Renal cortical epithelial cell (primary cell): Measurements from ENCODE around the gene OR6Q1. TPM values are rescaled to one million over a fixed set of nuclear protein-coding genes. Genes with fewer than 3 reads are reported as not detected.
"Not testable (repeated sequence)": the region's sequence is repeated elsewhere in the genome, so short reads cannot be mapped to it uniquely, and the experiment has no call there.

Experiments
- DNase-seq: peaks from one replicate; pipeline ENCODE4 v3.0.0-alpha.2; 2011; ENCODE audit warnings: low read depth
- total RNA-seq: library from RNA; depleted of rRNA; stranded (reverse); fragments of >200 nt; gene quantifications from 2 replicates; pipeline ENCODE4 v1.2.3, GENCODE V29; 2014

The OR6Q1 gene, protein sequence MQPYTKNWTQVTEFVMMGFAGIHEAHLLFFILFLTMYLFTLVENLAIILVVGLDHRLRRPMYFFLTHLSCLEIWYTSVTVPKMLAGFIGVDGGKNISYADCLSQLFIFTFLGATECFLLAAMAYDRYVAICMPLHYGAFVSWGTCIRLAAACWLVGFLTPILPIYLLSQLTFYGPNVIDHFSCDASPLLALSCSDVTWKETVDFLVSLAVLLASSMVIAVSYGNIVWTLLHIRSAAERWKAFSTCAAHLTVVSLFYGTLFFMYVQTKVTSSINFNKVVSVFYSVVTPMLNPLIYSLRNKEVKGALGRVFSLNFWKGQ
- not detected in 2 replicates for total RNA-seq

DNA sequence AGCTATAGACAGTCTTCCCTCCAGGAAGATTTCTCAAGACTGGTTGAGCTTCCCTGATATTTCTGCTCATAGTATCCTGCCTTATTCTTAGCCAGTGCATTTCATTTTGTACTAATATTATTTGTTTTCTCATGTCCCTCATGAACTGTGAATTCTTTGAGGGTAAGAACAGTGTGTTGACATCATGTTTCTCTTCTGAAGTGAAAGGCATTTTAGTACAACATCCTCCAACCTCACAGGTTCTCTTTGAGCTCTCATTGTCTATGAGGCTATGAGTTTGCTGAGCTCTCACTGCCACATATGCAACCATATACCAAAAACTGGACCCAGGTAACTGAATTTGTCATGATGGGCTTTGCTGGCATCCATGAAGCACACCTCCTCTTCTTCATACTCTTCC is at the start of gene OR6Q1:
Gene OR6Q1 (plus strand): TSS at position 301 of the 400 bp plus-strand sequence. CDS start 0 bp downstream, at position 301.
- no peak for DNase-seq

DNA sequence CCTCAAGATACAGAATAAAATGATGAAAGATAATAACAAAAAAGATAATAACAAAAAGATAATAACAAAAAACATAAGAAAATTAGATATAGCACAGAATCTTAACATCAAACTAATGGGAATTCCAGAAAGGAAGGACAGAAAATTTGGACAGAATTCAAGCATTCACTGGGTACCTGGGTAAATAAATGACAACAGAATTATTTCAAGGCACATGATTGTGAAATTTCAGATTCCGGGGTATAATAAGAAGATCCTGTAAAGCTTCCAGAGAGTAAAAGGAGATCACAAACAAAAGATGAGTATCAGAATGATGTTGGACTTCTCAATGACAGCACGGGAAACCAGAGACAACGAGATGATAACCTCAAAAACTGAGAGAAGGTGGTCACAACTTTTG is 49.2 kb upstream of the OR6Q1 start:
- peak; percentile 61 for DNase-seq

DNA sequence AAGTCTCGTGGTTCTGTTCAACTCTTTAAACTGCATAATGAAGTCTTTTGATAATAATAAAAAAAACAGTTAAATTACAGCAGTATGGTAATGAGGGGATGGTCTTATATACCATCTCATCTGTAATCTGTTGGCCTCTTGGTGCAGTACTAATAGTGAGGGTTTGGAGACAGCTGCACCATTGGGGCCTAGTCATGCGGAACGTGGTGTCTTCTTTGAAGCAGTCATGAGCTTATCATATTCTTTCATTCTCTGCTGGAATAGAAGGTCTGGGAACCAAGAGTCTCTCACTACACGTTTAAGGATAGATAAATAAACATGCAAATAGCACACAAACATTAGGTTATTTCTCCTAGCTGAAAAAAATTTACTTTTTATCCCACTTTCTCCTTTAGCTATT is 48.0 kb upstream of the OR6Q1 start:
- peak; percentile 52 for DNase-seq

DNA sequence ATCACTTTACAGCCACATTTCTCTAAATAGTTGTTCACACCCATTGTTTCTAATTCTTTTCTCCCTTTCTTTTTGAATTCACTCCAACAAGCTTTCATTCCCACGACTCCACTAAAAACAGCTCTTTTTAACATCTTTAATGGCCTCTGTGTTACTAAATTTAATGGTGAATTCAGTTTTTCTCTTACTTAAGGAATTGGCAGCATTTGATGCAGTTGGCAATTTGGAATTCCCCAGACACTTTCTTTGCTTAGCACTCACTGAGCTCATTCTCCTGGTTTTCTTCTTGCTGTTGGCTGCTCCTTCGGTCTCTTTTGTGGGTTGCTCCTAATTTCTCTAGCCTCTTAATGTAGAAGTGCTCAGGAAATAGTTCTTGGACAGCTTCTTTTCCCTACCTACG is 47.6 kb upstream of the OR6Q1 start:
- DNase-seq = peak; percentile 19

DNA sequence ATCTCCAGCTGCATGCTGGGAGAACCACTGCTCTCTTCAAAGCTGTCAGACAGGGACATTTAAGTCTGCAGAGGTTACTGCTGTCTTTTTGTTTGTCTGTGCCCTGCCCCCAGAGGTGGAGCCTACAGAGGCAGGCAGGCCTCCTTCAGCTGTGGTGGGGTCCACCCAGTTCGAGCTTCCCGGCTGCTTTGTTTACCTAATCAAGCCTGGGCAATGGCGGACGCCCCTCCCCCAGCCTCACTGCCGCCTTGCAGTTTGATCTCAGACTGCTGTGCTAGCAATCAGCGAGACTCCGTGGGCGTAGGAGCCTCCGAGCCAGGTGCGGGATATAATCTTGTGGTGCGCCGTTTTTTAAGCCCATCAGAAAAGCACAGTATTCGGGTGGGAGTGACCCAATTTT is 31.2 kb upstream of the OR6Q1 start:
- not testable (repeated sequence) for DNase-seq

DNA sequence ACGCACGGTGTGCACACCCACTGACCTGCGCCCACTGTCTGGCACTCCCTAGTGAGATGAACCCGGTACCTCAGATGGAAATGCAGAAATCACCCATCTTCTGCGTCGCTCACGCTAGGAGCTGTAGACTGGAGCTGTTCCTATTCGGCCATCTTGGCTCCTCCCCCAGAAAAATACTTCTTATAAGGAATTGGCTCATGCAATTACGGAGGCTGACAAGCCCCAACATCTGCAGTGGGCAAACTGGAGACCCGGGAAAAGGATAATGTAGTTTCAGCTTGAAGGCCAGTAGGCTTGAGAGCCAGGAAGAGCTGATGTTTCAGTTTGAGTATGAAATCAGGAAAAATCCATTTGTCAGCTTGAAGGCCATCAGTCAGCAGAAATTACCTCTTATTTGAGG is 30.7 kb upstream of the OR6Q1 start:
- not testable (repeated sequence) for DNase-seq

DNA sequence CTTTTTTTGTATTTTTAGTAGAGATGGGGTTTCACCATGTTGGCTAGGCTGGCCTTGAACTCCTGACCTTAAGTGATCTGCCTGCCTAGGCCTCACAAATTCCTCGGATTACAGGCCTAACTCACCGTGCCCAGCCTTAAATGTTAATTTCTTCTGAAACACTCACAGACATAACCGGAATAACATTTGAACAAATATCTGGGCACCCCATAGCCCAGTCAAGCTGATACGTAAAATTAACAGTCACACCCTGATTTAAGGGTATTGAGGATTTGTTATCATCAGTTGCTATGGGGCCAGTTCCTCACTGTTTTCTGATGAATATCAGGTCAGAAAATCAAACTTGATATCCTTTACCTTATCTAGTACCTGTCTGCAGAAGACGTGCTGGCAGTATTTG is 30.1 kb upstream of the OR6Q1 start:
- no peak for DNase-seq

DNA sequence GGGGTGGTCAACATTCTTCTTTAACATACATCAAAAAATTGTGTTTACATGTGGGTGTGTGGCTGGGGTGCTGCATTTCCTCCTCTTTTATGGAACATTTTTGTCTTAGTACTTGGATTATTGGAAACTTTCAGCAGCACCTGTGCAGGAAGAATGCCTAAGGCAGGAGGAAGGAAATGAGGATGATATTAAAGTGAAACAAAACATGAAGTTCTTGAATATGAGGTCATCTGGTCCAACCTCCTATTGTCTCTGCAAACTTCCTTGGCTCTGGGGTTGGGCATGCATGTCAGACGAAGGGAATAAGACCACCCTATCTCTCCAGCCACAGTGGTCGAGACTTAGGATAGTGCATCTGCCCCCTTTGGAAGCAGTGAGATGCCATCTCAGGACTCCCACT is 27.7 kb upstream of the OR6Q1 start:
- DNase-seq = no peak

DNA sequence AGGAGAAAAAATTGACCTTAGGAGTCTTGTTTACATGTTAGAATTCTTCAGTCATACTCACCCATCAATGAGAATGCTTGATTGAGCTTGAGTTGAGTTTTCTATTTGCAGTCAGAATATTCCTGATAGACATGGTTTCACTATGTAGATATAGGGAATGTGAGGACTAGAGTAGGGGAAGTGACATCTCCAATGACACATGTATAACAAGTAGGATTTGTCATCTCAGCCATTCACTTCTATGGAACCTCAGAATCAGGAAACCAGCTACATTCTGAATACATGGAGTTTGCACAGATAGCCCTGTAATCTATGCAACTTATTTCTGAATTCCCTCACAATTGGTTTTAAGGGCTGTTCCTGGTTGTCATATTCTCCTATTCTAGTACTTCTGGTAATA is 27.2 kb upstream of the OR6Q1 start:
- no peak for DNase-seq

DNA sequence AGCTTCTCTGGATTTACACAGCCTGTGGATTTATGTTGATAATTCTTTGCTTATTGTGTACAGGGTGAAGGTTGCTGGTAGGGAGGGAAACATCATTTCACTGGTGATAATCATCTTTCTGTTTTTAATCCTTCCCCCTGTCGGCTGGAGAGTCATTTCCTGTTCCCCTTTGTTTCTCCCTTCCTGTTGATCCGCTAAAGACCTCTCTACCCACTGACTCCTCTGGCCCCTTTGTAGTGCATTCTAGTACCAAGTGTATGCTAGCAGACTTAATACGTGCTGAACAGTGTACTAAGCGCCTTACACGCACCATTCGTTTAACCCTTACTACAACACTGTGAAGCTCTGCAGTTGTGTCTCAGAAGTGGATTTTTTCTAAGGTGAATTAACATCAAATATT is 26.1 kb upstream of the OR6Q1 start:
- DNase-seq = no peak

DNA sequence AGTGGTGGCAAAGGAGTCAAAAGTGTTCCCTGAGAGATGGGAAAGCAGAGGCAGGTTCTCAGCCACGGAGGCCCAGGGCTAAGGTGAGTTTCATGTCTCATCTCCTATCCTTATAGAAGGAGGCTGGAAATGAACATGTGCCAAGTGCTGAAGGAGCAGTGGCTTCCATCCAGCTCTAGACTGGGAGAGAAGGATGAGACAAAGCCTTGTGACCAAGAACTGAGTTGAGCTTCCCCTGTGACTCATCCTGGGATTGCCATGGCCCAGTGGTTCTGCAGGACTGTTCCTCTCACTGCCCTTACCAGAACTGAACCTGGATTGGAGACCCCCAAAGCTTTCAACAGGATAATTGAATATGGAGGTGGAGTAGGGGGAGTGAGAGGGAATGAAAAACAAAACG is 23.8 kb upstream of the OR6Q1 start:
- peak; percentile 93 for DNase-seq

DNA sequence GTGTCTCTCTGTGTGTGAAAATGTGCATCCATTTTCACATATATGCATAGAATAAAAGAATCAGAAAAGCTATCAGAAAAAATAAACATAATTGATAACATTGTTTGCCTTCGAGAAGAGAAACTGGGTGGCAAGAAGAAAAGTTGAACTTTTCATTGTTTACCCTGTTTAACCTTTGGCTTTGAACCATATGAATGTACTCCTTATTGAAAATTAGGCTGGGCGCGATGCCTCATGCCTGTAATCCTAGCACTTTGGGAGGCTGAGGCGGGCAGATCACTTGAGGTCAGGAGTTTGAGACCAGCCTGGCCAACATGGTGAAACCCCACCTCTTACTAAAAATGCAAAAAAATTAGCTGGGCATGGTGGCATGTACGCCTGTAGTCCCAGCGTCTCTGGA is 19.0 kb upstream of the OR6Q1 start:
- no peak for DNase-seq

DNA sequence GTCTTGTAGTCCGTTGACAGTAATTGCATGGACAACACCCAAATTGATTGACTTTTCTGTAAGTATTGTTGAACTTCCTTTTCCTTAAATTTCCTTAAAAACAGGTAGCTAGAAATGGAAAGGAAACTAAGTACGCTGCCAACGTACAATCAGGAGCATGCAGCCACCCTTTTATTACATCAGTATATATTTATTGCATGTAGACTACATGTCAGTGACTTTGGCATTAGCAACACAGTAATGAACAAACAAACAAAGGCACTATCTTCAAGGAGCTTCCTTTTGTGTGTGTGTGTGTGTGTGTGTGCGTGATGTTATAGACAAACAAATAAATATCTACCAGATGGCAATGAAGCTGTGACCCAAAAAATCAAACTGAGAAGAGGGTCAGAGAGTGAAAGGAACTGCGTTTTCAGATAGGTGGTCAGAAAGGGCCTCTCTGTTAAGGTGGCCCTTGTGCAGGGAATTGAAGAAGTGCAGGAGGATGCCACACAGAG is 7.3 kb upstream of the OR6Q1 start, which contains the start of gene OR9Q1:
Gene OR9Q1 (plus strand): TSS at position 447 of the 497 bp plus-strand sequence. CDS start 155,564 bp downstream, outside the sequence.
- no peak for DNase-seq

DNA sequence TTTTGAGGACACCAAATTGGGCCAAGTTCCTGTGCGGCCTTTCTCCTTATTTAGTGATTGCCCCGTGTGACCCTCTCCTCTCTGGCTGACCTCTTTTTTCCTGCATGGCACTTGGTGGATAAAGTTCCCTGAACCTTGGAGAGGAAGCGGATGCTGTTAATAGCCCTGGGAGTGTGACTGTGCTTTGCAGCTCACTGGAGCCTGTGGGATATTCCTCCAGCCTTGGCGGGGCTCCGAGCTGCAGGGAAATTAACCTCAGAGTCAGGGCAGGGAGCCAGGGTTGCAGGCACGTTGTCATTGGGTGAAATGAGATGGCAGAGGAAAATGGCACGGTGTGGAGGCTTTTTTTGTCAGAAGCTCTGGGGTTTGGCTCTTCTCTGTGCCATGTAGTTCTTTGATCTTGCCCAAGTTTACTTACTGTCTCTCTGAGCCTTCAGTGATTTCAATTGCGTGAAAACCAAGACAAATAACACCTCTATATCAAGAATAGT is 6.1 kb upstream of the OR6Q1 start:
- peak; percentile 95 for DNase-seq

DNA sequence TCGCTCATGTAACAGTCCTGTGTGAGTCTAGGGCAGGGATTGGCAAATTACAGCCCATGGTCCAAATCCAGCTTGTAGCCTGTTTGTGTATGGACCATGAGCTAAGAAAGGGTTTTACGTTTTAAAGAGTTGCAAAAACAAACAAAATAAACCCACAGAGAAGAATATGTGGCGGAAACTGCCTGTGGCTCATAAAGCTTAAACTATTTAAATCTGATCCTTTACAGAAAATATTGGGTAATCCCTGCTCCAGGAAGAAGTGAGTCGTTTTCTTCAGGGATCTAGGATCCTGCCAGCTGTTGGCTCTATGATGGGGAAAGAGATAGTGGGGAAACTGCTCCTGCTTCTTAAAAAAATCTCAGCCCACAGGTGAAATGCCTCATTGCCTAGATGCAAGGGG is 3.4 kb upstream of the OR6Q1 start:
- DNase-seq = peak; percentile 84

DNA sequence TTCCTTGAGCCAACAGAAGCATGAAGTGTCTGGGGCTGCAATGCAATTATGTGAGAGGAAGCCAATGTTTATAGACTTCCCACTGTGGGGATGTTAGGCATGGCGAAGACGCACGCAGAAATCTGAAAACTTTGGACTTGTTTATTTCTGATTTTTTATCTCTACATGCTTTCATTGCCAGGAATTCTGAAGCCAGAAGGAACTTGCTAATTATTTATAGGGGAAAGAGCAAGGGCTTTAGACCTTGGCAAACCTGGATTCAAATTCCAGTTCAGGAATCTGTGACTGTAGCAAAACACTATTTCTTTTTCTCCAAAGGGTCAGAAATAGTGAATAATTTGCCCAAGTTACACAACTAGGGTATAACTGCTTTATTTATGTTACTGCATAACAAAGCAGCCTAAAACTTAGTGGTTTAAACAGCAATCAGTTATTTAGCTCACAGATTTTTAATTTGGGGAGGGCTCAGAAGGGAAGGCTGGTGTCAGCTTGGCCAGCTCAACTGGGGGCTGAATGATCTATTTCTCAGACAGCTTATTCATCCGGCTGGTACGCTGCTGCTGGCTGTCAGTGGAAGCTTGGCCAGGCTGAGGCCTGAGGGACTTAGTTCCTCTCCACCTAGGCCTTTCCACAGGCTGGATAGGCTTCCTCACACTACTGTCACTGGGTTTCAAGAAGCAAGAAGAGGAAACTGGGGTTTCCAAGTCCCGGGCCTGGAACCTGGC is 1.9 kb upstream of the OR6Q1 start:
- peak; percentile 97 for DNase-seq

DNA sequence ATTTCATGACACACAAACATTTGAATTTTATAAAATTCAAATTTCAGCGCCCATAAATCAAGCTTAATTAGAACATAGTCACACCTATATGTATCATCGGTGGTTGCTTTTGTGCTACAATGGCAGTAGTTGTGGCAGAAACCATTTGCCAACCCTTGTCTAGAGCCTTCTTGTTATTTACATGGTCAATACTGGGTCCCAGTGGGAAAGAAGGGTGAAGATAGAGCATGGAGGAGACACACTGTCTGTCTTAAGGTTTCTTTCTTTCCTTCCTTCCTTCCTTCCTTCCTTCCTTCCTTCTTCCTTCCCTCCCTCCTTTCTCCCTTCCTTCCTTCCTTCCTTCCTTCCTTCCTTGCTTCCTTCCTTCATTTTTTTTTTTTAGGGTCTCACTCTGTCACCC is 3.7 kb downstream of the OR6Q1 start:
- DNase-seq = no peak

DNA sequence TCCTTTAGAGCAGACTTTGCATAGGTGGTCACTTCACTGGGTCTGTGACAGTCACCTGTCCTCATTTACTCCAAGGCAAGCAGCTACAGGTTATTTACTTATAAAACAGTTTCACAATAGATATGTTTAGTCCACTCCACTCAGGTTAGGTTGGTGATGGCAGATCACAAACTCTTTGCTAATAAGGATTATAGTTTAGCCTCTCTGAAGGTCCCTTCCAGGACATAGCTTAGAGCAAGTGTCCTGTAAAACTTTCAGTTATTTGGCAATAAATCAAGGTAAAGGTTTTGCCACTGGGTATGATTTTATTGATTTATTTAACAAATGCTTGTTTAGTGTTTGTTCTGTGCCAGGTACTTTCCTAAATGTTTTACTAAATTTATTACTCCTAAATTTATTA is 8.8 kb downstream of the OR6Q1 start:
- DNase-seq = no peak

DNA sequence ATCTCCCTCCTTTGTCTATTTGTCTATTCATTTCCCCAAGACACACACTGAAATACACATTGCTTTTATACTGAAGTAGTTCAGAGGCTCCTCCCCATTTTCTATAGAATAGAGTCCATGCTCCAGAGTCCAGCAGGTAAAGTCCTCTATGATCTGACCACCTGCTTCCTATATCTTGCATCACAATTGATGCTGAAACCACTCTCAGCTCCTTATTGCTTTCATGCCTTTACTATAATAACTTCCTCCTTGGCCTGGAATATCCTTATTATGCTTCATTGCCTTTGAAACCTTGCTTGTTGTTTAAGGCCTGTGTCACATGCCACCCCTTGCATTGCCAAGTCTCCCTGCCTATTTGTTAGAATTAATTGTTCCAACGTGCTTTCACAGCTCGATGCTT is 12.6 kb downstream of the OR6Q1 start:
- peak; percentile 82 for DNase-seq

DNA sequence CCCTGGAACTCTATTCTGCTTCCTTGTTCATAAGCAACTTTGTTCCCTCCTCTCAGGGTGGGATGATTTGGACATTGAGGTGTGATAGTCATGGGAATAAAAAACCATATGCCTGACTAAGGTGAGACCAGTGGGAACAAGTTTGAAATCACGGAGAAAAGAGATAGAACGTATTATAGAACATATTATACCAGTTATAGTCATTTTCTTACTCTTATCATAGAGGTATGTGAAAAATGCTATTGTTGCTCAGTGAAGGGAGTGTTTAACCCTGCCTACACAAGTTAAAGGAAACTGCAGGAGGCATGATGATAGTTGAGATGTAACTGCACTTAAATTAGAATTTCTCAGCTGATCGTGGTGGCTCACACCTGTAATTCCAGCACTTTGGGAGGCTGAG is 15.5 kb downstream of the OR6Q1 start:
- DNase-seq = no peak

DNA sequence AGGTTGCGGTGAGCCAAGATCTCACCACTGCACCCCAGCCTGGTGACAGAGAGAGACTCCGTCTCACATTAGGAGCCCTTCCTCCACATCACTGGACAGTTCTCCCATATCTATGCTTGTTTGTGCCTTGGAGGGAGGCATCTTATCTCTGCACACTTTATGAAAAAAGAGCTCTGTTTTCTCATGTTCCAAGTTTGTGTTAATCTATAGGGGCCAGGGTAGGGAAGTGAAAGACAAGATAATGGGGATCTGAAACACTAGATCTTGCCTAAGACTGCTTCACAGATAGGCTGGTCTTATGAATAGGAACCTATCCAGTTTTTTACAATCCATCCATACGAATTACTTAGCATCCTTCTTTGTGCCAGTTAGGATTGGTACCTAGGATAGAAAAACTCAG is 17.1 kb downstream of the OR6Q1 start:
- DNase-seq = no peak

DNA sequence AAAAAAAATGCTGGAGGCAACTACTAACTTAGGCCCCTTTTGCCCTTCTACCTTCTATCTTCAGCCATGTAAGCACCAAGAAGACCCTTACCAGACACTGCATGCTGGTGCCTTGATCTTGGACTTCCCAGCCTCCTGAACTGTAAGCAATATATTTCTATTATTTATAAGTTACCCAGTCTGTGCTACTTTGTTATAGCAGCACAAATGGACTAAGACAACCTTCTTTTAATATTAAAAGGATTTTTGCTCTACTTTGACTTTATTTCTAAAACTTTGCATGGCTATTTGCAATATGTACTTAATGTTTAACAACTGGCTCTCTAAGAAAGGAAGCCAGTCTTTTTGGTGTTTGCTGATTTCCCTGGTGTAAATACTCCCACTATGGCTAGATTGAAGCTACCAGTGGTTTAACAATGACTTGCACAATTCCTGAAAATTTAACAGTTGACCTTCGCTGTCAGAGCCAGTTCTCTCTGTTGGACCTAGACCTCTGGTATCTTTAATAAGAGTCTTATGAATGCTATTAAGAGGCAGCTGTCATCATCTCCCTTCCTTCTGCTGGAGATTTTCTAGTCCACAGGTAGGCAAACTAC is 25.2 kb downstream of the OR6Q1 start:
- DNase-seq = no peak

DNA sequence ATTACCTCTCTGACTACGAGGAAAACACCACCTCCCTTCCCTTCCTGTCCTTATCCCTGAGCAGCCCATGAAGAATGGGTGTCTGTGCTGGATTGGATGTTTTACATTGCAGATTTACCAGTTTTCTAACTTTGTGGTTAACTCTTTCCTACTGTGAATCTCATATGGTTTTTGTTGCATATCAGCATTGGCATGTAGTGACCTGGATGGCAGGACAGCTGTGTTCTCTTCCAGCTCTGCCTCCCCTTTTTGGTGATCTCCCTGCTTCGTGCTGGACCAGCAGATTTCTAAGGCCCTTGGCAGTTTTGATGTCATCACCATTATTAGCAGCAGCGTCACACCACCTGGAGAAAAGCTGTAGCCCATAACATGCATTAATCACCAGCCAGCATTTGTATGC is 26.7 kb downstream of the OR6Q1 start:
- DNase-seq = no peak
